Adipocyte (in vitro differentiated cells): ENCODE data around the gene BIN1.
A peak's percentile ranks its signal among the peaks of the same experiment; 100 is the strongest.

ENCODE experiments used
- DNase-seq: peaks from one replicate; pipeline ENCODE4 v3.0.0-alpha.2; 2015; ENCODE audit warnings: low read depth
- H3K27me3 ChIP-seq: replicated peaks from 2 replicates; pipeline ENCODE4 v1.7.0; 2013; ENCODE audit warnings: mild to moderate bottlenecking, low read length, moderate library complexity; ENCODE audit not compliant: control insufficient read depth, insufficient read depth
- H3K36me3 ChIP-seq: 2 replicates; pipeline ENCODE4 v1.7.0; 2013; ENCODE audit warnings: low read length, mild to moderate bottlenecking, moderate library complexity; ENCODE audit not compliant: control insufficient read depth, insufficient read depth, severe bottlenecking
- H3K4me1 ChIP-seq: 2 replicates; pipeline ENCODE4 v1.7.0; 2013; ENCODE audit warnings: mild to moderate bottlenecking, low read length, moderate library complexity; ENCODE audit not compliant: control insufficient read depth, insufficient read depth
- H3K4me3 ChIP-seq: 2 replicates; pipeline ENCODE4 v1.7.0; 2013; ENCODE audit warnings: mild to moderate bottlenecking, low read length, moderate library complexity
- H3K9ac ChIP-seq: 2 replicates; pipeline ENCODE4 v1.7.0; 2013; ENCODE audit warnings: mild to moderate bottlenecking, low read length, moderate library complexity
- H3K9me3 ChIP-seq: 2 replicates; pipeline ENCODE4 v1.7.0; 2013; ENCODE audit warnings: mild to moderate bottlenecking, low read length, moderate library complexity; ENCODE audit not compliant: control insufficient read depth

The BIN1 gene

GRCh38 chr2:127106991-127107621 lies at the start of gene BIN1:
Gene BIN1, minus strand, starts transcription at chr2:127107154. Its CDS starts 211 bp downstream, at chr2:127106943.
- peaks cover 47% of the 10 kb centered on the region for H3K4me1 ChIP-seq
- DNase-seq: peak; percentile 90

GRCh38 chr2:127155947-127156346 lies 49.0 kb upstream of the BIN1 start:
- no peaks in the 10 kb centered on the region for H3K36me3 ChIP-seq
- H3K27me3 ChIP-seq: no peaks in the 10 kb centered on the region
- H3K4me3 ChIP-seq: peak overlapping the region; percentile 51
- H3K9ac ChIP-seq: peak overlapping the region; percentile 76
- peaks cover 34% of the 10 kb centered on the region for H3K4me1 ChIP-seq
- H3K9me3 ChIP-seq: no peaks in the 10 kb centered on the region
- peak; percentile 73 for DNase-seq

More at GRCh38 chr2:127106991-127107621, at the start of gene BIN1:
- peak within 1 kb of the TSS; percentile 94 for H3K4me3 ChIP-seq
- H3K36me3 ChIP-seq: no peaks in the 10 kb centered on the region
- H3K27me3 ChIP-seq: no peaks in the 10 kb centered on the region
- peak within 1 kb of the TSS; percentile 97 for H3K9ac ChIP-seq
- H3K9me3 ChIP-seq: no peaks in the 10 kb centered on the region

- H3K27me3 ChIP-seq: no peaks in the 10 kb centered on the region
- peak overlapping the region; percentile 51 for H3K4me3 ChIP-seq
- H3K9ac ChIP-seq: peak overlapping the region; percentile 76
- H3K36me3 ChIP-seq: no peaks in the 10 kb centered on the region
- no peaks in the 10 kb centered on the region for H3K9me3 ChIP-seq
- peaks cover 34% of the 10 kb centered on the region for H3K4me1 ChIP-seq
- DNase-seq: peak; percentile 69
Measured at GRCh38 chr2:127155028-127155581, 48.2 kb upstream of the BIN1 start.

- Histone ChIP-seq H3K4me3 (peak overlapping the region; percentile 36), H3K36me3 (no peaks in the 10 kb centered on the region), H3K9me3 (no peaks in the 10 kb centered on the region), H3K27me3 (no peaks in the 10 kb centered on the region), H3K9ac (peak overlapping the region; percentile 76), H3K4me1 (peaks cover 34% of the 10 kb centered on the region)
- DNase-seq: no peak
Measured at GRCh38 chr2:127154396-127154795, 47.4 kb upstream of the BIN1 start.

GRCh38 chr2:127153691-127154158 lies 46.8 kb upstream of the BIN1 start:
- Histone ChIP-seq H3K36me3 (no peaks in the 10 kb centered on the region), H3K4me3 (no peak overlapping the region), H3K27me3 (no peaks in the 10 kb centered on the region), H3K9me3 (no peaks in the 10 kb centered on the region), H3K9ac (peak overlapping the region; percentile 76), H3K4me1 (peaks cover 37% of the 10 kb centered on the region)
- DNase-seq: peak; percentile 77

GRCh38 chr2:127150996-127151395 lies 44.0 kb upstream of the BIN1 start:
- Histone ChIP-seq H3K9ac (no peak overlapping the region), H3K36me3 (no peaks in the 10 kb centered on the region), H3K4me1 (peaks cover 30% of the 10 kb centered on the region), H3K27me3 (no peaks in the 10 kb centered on the region), H3K9me3 (no peaks in the 10 kb centered on the region), H3K4me3 (no peak overlapping the region)
- no peak for DNase-seq

GRCh38 chr2:127149384-127149783 lies 42.4 kb upstream of the BIN1 start:
- peak; percentile 86 for DNase-seq
- Histone ChIP-seq H3K4me3 (no peak overlapping the region), H3K9ac (no peak overlapping the region), H3K36me3 (no peaks in the 10 kb centered on the region), H3K4me1 (peaks cover 28% of the 10 kb centered on the region), H3K9me3 (no peaks in the 10 kb centered on the region), H3K27me3 (no peaks in the 10 kb centered on the region)

- Histone ChIP-seq H3K27me3 (no peaks in the 10 kb centered on the region), H3K9me3 (no peaks in the 10 kb centered on the region), H3K4me1 (peaks cover 26% of the 10 kb centered on the region), H3K36me3 (no peaks in the 10 kb centered on the region), H3K4me3 (no peak overlapping the region), H3K9ac (no peak overlapping the region)
- peak; percentile 23 for DNase-seq
Measured at GRCh38 chr2:127146820-127147502, 40.0 kb upstream of the BIN1 start.

- Histone ChIP-seq H3K9me3 (no peaks in the 10 kb centered on the region), H3K4me3 (no peak overlapping the region), H3K9ac (no peak overlapping the region), H3K4me1 (peaks cover 26% of the 10 kb centered on the region), H3K36me3 (no peaks in the 10 kb centered on the region), H3K27me3 (no peaks in the 10 kb centered on the region)
- no peak for DNase-seq
Measured at GRCh38 chr2:127146071-127146725, 39.2 kb upstream of the BIN1 start.

- Histone ChIP-seq H3K27me3 (no peaks in the 10 kb centered on the region), H3K9me3 (no peaks in the 10 kb centered on the region), H3K4me3 (no peak overlapping the region), H3K36me3 (no peaks in the 10 kb centered on the region), H3K4me1 (peaks cover 26% of the 10 kb centered on the region), H3K9ac (no peak overlapping the region)
- peak; percentile 75 for DNase-seq
Measured at GRCh38 chr2:127145280-127145895, 38.4 kb upstream of the BIN1 start.
